NCI-H1048 (cell line): Measurements from ENCODE around the gene KDM4B.

Experiments used
- DNase-seq: peaks from one replicate; lab custom pipeline; 2025; lab: John Stamatoyannopoulos, UW

Gene KDM4B

DNA sequence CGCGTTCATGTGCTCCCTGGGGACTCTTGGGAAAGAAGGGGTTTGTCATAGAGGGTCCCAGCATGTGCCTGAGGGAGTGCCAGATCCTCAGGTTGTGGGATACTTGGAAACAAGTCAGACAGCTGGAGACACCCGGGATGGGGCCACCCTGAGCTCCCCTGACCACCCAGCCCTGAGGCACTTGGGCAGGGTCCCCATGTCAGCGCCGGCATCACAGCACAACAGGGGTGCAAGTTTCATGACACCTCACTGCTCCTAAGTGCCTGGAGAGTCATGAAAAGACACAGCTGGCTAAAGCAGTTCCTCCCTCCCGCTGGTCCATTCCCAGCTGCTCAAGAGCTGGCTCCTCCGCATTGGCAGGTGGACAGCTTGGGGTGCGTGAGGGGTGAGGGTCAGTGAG lies 102.7 kb downstream of the KDM4B start:
- no peak for DNase-seq

DNA sequence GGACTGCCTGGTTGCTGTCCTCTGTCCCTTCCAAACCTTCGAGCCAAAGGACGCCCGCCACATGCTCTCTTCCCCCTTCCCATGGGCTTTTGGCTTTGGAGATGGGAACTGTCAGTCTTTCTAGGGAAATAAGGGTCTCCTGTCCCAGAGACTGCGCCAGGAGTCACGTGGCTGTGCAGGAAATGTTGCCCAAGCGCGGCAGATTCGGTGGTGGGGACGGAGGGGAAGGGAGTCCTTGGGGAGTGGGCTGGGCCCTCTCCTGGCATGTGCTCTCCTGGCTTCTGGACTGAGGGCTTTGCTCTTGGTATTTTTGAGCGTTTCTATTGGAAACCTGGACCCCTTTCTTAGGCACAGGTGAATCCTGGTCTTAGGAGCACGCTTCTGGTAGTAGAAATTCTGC lies 103.2 kb downstream of the KDM4B start:
- no peak for DNase-seq

DNA sequence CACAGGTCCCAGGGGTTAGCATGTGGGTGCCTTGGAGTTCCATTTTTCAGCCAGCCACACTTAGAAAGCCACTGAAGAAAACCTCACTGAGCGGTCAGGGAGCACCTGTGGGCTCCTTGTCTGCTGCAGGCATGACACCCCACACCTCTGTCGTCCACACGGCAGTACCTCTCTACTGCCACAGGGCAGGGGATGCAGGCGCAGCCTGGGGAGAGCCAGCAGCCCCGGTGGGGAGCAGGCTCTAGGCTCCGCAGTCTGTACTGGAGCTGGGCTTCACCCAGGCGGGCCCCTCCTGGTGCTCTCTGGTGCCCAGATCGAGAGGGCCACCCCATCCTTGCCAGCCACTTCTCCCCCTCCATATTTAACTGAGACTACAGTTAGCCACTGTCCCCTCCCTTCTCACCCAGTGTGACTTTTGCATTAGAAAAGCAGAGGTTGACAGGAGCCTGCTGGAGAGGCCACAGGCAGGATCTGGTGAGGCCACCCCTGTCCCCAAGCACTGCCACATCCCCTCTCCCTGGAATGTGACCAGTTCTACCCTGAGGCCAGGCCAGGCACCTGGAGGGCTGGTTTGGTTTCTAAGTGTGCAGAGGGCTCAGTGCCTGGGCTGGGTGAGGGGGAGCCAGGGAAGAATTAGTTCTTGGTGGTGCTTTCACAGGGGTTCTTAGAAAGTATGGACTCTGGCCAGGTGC lies 104.4 kb downstream of the KDM4B start:
- no peak for DNase-seq

DNA sequence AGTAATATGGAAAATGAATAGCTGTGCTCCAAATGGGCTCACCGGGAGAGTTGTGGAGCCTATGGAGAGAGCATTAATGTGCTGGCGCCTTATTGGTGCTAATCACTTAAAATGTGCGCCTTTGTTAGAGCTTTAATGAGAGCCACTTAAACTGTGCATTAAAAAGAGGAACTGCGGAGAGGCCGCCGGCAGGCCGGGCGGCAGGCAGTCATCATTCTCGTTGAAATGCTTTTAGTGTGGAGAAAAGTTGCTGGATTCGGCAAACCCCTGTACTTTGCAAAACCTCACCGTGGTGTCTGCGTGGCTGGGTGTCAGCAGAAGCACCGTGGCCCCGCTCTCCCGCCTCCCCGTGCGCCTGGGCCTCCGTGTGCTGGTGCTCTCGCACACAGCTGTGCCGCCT lies 105.5 kb downstream of the KDM4B start:
- DNase-seq: no peak

DNA sequence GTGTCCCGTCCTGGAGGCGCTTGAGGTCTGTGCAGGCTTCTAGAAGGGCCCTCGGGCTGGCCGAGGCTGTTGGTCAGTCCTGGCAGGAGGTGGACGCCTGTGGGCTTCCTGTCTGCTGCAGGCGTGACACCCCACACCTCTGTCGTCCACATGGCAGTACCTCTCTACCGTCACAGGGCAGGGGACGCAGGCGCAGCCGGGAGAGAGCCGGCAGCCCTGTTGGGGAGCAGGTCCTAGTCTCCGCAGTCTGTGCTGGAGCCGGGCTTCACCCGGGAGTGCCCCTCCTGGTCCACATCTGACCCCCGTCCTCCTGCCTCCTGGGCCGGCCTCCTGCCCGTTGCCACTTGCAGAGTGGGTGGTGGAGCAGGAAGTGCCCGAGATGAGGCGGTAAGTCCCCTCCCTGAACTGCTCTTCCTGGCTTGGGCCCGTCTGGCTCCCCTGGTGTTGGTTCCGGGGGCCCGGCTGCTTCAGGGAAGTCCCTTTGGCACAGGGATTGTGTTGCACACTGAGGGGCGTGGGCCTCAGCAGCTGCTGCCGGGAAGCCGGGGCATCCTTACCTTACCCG lies 106.0 kb downstream of the KDM4B start:
- DNase-seq: no peak

DNA sequence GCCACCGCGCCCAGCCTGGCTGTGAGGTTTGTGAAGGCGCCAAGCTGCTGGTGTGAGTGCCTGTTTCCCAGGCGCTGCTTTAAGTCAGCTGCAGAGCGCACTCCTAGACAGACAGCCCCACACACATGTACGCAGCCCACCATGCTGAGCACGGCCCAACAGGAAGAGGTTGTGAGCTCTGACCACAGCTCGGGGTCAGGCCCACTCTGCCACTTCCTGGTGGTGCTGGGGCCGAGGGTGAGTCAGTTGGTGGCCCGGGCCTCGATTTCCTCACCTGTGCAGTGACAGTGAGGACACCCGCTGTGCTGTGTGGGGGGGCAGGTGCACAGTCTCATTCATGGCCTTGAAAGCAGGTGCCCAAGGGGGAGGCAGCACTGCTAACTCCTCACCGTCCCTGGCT lies 106.7 kb downstream of the KDM4B start:
- DNase-seq: no peak

DNA sequence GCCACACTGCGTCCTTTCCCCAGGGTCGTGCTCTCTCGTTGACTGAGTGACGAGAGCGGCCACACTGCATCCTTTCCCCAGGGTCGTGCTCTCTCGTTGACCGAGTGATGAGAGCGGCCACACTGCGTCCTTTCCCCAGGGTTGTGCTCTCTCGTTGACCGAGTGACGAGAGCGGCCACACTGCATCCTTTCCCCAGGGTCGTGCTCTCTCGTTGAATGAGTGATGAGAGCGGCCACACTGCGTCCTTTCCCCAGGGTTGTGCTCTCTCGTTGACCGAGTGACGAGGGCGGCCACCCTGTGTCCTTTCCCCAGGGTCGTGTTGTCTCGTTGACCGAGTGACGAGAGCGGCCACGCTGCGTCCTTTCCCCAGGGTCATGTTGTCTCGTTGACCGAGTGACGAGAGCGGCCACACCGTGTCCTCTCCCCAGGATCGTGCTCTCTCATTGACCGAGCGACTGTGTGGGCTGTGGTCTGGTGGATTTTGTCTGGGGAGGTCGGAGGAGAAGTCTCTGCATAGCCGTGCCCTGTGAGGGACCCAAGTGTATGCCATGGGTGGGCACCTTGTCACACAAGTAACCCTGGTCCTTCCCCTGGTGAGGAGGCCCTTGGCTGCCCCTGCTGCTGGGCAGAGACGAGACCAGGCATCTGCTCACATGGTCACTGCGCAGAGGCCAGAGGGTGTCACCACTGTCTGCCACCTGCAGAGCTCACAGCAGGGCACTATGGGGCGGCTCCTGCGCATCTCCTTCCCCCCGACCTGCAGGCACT lies 107.7 kb downstream of the KDM4B start:
- DNase-seq: no peak

DNA sequence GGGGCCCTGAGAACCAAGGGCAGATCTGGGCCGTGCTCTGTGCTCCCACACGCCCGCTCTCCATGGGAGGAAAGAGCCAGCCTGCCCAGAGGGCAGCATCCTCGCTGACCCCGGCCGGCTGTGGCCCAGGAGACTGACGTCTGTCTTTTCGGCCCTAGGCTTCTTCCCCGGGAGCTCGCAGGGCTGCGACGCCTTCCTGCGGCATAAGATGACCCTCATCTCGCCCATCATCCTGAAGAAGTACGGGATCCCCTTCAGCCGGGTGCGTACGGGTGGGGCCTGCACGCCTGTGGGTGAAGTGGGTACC lies 108.2 kb downstream of the KDM4B start:
- DNase-seq: no peak

DNA sequence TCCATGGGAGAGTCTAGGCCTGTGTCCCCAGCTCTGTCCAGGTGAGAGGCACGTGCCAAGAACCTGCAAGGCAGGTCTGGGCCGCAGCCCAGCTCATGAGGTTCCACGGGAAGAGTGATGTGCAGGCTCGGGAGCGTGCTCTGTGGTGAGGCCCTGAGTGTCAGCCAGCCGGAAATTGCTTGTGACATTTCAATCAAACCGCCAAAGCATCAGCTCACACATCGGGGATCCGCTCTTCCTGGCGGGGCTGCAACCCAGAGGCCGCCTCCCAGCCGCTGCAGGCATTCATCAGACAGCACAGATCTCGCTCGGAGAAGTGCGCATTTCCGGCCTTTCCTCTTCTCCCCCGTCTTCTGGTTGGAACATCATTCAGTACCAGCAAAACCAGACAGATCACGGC lies 109.3 kb downstream of the KDM4B start:
- DNase-seq: no peak

DNA sequence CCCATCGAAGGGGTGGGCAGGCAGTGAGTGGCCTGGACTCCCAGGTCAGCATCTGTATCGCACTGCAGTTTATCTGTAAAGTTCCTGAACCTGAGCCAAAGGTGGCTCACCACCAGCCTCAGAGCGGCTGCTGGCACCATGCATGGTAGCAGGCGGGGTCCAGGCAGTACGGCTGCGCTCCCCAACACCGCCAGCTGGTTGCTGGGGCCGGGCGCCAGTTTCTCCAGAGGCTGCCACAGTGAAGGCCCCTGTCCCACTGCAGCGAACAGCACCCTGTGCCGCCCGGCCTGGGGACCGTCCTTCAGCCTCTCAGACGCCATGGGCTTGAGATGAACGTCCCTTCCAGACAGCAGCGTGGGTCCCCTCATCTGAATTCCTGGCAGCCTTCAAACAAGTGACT lies 109.8 kb downstream of the KDM4B start:
- DNase-seq: no peak

DNA sequence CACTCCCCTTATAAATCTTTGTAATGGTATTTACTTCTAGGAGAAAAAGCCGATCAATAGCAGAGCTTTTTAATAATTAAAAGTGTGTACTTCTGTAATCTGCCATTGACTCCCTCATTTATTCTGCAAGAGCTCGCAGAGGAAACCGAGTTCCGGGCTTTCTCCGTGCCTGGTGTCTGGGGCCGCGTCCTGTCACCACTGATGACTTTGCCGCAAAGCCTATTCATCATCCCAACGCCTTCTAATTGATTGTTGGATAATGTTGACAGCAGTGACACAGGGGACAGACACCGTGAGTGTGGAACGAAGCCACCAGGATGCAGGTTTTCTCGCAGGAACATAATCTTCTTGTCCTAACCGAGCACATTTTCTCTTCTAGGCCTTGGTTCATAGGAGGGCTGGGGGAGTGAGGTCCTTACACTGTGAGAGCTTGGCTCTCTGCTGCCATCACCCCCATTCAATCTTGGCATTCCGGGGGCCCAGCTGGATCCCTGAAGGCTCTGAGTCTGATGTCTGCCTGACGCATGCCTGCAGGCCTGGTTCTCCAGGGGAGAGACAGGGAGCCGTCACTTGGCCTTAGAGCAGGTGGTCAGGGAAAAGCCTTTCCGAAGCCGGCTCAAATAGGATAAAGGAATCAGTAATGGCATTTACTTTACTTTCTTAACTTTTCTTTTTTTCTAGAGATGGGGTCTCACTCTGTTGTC lies 110.3 kb downstream of the KDM4B start:
- no peak for DNase-seq

DNA sequence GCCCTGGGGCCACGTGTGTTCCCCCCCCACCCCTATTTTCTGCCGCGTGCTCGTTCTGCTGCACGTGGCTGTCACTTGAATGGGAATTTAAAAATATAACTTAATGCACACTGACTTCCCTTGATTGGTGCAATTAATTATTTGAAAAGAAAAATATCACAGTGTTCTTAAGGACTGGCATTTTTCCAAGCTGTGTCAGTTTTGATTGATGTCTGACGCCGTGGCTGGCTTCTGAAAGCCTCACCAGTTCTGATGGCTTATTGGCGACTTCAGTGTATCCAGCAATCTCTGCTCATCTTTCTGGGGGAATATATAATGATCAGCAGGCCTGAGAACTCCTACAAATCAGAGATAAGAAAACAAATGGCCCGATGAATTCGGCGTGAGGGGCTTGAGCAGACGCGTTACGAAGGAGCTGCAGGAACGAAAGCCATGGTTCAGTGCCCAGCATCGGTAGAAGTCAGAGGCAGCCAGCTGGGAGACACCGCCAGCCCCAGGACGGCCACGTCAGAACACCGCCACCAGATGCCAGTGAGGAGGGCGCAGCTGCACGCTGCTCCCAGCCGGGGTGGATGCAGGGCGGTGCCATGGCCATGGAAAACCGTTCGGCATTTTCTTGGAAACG lies 111.2 kb downstream of the KDM4B start:
- DNase-seq: no peak

DNA sequence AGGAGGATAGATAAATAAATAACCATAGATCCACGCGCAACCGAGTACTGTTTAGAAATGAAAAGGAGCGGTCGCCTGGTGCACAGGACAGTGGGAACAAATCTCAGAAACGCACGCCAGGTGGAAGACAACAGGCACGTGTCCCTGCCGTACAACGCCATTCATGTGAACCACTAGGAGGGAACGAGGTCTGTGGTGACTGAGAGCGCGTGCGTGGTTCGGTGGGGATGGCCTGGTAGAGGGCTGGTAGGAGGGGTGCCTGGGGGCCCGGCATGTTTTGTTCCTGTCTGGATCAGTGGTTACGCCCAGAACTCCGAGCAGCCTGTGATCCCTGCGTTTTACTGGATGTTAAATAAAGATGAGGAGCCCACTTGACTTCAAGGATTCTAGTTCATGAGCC lies 111.9 kb downstream of the KDM4B start:
- DNase-seq: no peak

DNA sequence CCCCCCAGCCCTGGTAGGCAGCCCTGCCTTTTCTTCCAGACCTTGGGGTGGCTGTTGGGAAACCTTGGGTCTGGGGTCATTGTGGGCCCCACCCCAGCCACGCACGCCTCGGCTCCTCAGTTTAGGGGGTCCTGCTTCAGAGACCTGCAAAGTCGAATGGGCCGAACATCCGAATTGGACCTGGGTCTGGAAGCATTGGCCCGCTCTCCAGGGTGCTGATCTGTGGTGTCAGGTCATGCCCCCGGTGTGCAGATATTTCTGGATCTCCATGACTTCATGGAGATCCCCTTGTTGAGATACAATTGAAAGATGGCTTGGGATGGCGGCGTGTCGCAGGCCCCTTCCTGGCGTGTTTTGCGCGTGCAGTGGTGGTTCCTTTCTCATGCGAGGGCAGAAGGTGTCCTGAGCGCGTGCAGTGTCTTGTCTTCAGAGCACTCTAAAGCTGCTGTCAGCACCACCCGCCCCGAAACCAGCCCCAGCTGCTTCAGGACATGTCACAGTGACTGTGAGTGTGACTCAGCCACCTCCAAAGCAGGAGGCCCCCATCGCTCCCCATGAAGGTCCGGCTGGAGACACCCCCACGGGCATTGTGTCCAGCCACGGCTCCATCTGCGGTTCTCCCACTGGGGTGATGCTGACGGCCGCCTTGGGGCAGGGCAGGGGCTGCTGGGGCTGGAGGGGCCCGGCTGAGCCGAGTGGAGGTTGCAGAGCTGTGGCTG lies 112.7 kb downstream of the KDM4B start:
- no peak for DNase-seq

DNA sequence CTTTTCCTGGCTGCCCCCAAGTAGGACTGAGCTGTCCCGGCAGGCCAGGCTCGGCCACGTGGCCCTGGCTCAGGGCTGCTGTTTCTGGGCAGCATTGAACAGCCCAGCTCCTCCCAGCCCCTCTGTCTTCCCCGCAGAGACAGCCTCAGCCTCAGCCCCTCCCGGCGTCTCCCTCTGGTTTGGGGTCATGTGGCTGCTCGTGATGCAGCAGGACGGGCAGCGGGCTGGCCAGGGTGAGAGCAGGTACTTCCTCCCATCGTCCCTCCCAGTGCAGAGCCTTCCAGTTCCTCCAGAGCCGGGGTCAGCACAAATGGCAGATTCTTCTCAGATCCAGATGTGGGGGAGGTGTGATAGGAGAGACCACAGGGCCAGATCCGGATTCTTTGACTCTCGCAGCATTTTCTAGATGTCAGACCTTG lies 114.6 kb downstream of the KDM4B start:
- no peak for DNase-seq

DNA sequence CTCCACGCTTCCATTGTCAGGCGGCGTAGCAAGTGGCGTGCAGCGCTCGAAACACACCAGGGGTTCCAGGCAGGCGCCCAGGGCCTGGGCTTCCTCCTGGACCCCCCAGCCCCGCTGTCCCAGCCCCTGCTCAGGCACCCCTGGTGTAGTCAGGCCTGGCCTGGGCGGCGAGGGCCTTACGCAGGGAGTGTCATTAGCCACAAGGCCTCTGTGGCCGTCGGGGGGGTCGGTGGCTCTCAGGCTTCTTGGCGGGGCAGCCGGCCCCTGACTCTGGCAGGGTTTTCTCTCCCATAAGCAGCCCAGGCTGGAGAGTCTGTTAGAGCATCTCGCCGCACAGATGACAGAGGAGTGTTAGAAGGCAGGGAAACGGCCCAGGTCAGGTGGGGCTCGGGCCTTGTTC lies 116.7 kb downstream of the KDM4B start:
- DNase-seq: no peak

DNA sequence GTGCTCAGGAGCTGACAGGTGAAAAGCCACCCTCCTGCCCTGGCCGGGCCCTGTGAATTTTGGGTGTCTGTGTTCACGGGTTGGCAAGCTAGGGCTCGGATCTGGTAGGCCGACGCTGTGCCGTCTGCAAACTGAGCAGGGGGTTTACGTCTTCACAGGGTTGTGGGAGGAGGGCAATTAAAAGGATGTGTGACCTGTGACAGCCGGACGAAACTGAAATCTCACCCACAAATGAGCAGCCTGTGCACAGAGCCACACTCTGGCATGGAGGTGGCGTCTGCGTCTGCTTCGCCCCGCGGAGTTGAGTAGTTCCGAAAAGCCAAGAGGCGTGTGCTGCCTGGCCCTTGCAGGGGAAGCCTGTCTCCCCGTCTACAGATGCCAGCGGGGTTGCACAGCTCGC lies 117.3 kb downstream of the KDM4B start:
- DNase-seq: no peak

DNA sequence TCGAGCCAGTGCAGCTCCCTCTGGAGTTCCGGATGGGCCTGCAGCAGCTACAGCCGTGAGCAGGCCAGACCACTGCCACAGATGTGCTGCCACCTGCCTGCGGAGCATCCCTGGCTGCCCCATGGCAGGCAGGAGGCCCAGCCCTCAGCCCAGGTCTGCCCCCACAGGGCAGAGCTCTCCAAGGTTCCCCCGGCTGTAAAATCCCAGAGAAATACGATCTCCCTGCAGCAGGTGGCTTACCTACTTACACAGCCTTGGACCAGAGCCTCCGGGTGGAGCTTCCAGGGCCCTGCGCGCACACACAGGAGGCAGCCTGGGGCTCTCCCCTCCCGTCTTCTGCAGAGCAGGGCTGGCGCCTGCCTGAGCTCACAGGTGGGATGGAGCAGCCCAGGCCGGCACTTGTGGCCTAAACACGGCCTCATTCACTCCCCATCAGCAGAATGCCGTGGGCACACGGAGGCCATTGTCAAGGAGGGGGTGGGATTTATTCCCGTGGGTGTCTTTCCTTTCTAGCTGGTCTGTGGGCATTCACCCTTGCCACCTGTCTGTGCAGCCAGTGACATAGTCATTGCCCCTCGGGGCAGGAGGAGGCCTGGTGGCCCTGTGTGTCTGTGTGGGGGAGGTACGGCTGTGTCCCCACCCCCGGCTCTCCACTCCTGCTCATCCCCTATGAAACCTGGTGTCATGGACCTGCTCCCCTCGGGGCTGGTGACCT lies 118.0 kb downstream of the KDM4B start:
- no peak for DNase-seq

DNA sequence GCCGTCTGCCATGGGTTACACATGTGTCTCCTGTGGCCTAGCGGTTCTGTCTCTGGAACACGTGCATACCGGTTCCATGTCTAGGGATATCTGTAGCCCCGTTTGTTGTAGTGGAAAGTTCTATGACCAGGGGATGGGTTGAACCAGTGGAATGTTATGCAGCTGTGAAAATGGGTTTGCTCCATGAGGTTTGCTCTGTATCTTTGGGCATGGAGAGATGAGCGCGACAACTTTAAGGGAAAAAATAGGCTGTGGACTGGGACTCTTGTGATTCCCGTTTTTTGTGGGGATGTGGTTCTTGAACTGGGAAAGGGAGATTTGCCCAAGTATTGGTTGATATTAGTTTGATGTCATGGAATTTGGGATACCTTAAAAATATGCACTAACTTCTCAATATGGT lies 120.4 kb downstream of the KDM4B start:
- DNase-seq: no peak

DNA sequence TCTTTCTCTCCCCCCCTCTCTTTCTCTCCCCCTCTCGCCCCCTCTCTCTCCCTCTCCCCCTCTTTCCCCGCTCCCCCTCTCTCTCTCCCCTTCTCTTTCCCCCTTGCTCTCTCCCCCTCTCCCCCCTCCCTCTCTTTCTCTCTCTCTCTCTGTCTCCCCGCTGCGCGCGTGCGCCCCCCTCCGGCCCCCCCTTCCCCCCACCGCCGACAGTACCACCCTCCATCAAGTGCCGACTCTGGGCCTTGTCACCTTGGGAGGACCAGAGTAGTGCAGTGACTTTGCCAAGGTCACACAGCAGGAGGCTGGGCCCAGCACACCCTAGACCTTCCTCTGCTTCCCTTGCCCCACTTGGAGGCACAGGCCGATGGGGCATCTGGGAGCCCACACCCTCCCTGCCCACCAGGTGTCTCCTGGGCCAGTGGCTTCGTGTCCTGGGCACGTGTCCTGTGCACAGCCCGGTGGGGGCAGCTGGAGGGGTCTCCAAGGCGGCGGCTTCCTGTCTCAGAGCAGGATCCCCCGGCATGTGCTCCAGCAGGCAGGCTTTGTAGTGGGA lies 121.6 kb downstream of the KDM4B start:
- DNase-seq: no peak
